ENCODE measurements around the gene ARL4C.

ARL4C gene

GRCh38 chr2:234448506-234449184, 48.2 kb downstream of the ARL4C start:
- DNase-seq (ENCODE audit: extremely low read depth in 1 of 2, low read depth in 1 of 2): no peak

GRCh38 chr2:234447963-234448362, 48.9 kb downstream of the ARL4C start:
- no peak for DNase-seq (ENCODE audit: extremely low read depth in 1 of 2, low read depth in 1 of 2)

GRCh38 chr2:234447189-234447588, 49.7 kb downstream of the ARL4C start:
- DNase-seq (ENCODE audit: extremely low read depth in 1 of 2, low read depth in 1 of 2): no peak

GRCh38 chr2:234446404-234447076, 50.3 kb downstream of the ARL4C start:
- peak; percentile 55 to 70 for DNase-seq (ENCODE audit: extremely low read depth in 1 of 2, low read depth in 1 of 2)

DNA sequence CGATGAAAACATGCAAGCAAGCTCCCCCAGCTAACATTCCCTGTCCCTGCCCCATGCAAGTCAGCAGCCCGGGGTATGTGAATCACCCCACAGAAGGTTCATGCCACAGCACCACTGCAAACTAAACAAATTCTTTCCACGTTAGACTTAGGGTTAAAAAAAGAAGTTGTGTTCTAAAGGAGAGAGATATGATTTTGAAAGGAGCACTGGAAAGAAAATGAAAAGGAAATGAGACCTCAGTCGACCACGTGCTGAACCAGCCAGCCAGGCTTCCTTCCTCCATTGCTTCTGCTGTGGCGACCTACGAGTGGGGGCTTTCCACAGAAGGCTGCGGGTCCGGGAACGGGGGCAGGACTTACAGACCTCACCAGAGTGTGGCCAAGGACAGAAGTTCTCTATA, 52.0 kb downstream of the ARL4C start:
- DNase-seq (ENCODE audit: extremely low read depth in 1 of 2, low read depth in 1 of 2): peak in 1 of 2 donors; percentile 36

- DNase-seq (ENCODE audit: extremely low read depth in 1 of 2, low read depth in 1 of 2): no peak
Observed at GRCh38 chr2:234444242-234444730, 52.6 kb downstream of the ARL4C start.

Data from activated CD8-positive, alpha-beta memory T cell treated with anti-CD3 and anti-CD28 coated beads for 1 hour (primary cell).